CD1c-positive myeloid dendritic cell (primary cell): ENCODE results near the gene IGLON5.

Experiments used
- DNase-seq: peaks from one replicate; pipeline ENCODE4 v3.0.0-alpha.2; 2016; ENCODE audit errors: extremely low spot score

IGLON5 gene

GRCh38 chr19:51317968-51318367, 6.5 kb downstream of the IGLON5 start:
- no peak for DNase-seq

GRCh38 chr19:51318687-51319648, 7.5 kb downstream of the IGLON5 start:
- DNase-seq, result no peak

GRCh38 chr19:51319649-51320279, 8.3 kb downstream of the IGLON5 start:
- no peak for DNase-seq

GRCh38 chr19:51320280-51320657, 8.8 kb downstream of the IGLON5 start:
- DNase-seq, result no peak

GRCh38 chr19:51321799-51322198, 10.4 kb downstream of the IGLON5 start:
- no peak for DNase-seq

GRCh38 chr19:51323481-51324166, 12.2 kb downstream of the IGLON5 start:
- no peak for DNase-seq

- DNase-seq, result no peak
Measured at GRCh38 chr19:51324167-51324481, 12.7 kb downstream of the IGLON5 start.

GRCh38 chr19:51325161-51325976, 13.9 kb downstream of the IGLON5 start:
- peak; percentile 51 for DNase-seq

GRCh38 chr19:51326216-51327065, 15.0 kb downstream of the IGLON5 start:
- no peak for DNase-seq

- DNase-seq, result peak; percentile 87
Measured at GRCh38 chr19:51327066-51328001, 15.9 kb downstream of the IGLON5 start.

GRCh38 chr19:51329411-51329810, 18.0 kb downstream of the IGLON5 start:
- DNase-seq, result no peak

- no peak for DNase-seq
Measured at GRCh38 chr19:51330366-51330765, 18.9 kb downstream of the IGLON5 start.

GRCh38 chr19:51331193-51331592, 19.7 kb downstream of the IGLON5 start:
- no peak for DNase-seq

GRCh38 chr19:51331716-51332115, 20.3 kb downstream of the IGLON5 start:
- DNase-seq, result no peak

GRCh38 chr19:51333836-51334460, 22.5 kb downstream of the IGLON5 start:
- no peak for DNase-seq

- no peak for DNase-seq
Measured at GRCh38 chr19:51337141-51337860, 25.9 kb downstream of the IGLON5 start.

- no peak for DNase-seq
Measured at GRCh38 chr19:51337861-51338562, 26.6 kb downstream of the IGLON5 start.
